ENCODE data around the gene PAGE3.

PAGE3 gene

GRCh38 chrX:55264816-55265215, at the start of gene PAGE3:
PAGE3 (minus strand) TSS chrX:55264916; CDS start chrX:55263903, 1,013 bp downstream.
- DNase-seq (ENCODE audit: low read depth in 2 of 2) = no peak

GRCh38 chrX:55312655-55313054, 47.9 kb upstream of the PAGE3 start:
- DNase-seq (ENCODE audit: low read depth in 2 of 2) = no peak

- no peak for DNase-seq (ENCODE audit: low read depth in 2 of 2)
Measured at GRCh38 chrX:55290963-55291362, 26.2 kb upstream of the PAGE3 start.

- DNase-seq (ENCODE audit: low read depth in 2 of 2) = no peak
Measured at GRCh38 chrX:55279832-55280231, 15.1 kb upstream of the PAGE3 start.

GRCh38 chrX:55260806-55261205, 3.9 kb downstream of the PAGE3 start:
- DNase-seq (ENCODE audit: low read depth in 2 of 2) = no peak

GRCh38 chrX:55253528-55253927, 11.2 kb downstream of the PAGE3 start:
- DNase-seq (ENCODE audit: low read depth in 2 of 2) = no peak

GRCh38 chrX:55240788-55241340, 23.9 kb downstream of the PAGE3 start:
- no peak for DNase-seq (ENCODE audit: low read depth in 2 of 2)

GRCh38 chrX:55220119-55220794, 44.5 kb downstream of the PAGE3 start, which contains the start of gene PAGE5:
PAGE5 (plus strand) TSS chrX:55220346; CDS start chrX:55221383, 1,037 bp downstream.
- no peak for DNase-seq (ENCODE audit: low read depth in 2 of 2)

GRCh38 chrX:55213381-55213780, 51.3 kb downstream of the PAGE3 start:
- no peak for DNase-seq (ENCODE audit: low read depth in 2 of 2)

GRCh38 chrX:55210931-55211677, 53.6 kb downstream of the PAGE3 start:
- no peak for DNase-seq (ENCODE audit: low read depth in 2 of 2)
